ENCODE data around the gene NFATC3. TPM values are rescaled to one million over a fixed set of nuclear protein-coding genes. Genes with fewer than 3 reads are reported as not detected.

NFATC3 gene
- total and polyA plus RNA-seq, 2 donors from 2014 or later, result 15.0 to 37.7 TPM

DNA sequence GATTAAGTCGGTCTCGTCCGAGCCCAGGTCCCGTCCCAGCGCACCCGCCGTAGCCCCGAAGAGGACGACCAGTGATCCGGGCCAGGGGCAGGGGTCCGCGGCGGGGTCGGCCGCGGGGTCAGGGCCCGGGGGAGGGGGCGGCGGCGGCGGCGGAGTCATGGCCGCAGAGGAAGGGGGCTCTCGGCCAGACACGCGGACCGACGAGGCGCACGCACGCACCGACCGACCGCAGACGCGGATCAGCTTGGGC is 150.6 kb downstream of the NFATC3 start, which contains the start of gene ESRP2:
Gene ESRP2 (minus strand): TSS at position 241 of the 250 bp plus-strand sequence. CDS start 82 bp downstream, at position 159.
- Histone ChIP-seq H3K36me3 (ENCODE audit: control insufficient read depth in 2 of 3, insufficient read depth in 3 of 3, low read length in 3 of 3) (peaks cover 0 to 18% (median 11%) of the 10 kb centered on the region in 3 donors), H3K4me3 (ENCODE audit: low read length in 3 of 3) (peak within 1 kb of the TSS; percentile 58 to 81 (median 68)), H3K9ac (ENCODE audit: low read length in 3 of 3) (peak within 1 kb of the TSS in 2 of 3 donors; percentile 67 to 98), H3K9me3 (ENCODE audit: control insufficient read depth in 2 of 3, insufficient read depth in 1 of 3, low read length in 3 of 3) (no peaks in the 10 kb centered on the region), H3K27ac (ENCODE audit: low read depth in 2 of 2, low read length in 2 of 2) (peak within 1 kb of the TSS; percentile 93 to 94), H3K27me3 (ENCODE audit: control insufficient read depth, insufficient read depth, low read length) (peaks cover 3% of the 10 kb centered on the region), H3K4me1 (ENCODE audit: control insufficient read depth in 2 of 3, insufficient read depth in 2 of 3, low read depth in 1 of 3, low read length in 3 of 3) (peaks cover 6 to 21% (median 17%) of the 10 kb centered on the region in 3 donors)
- intact Hi-C loops (cut with DNase I), result no loop called here
- FAIRE-seq, result no peak
- DNase-seq, result peak in 1 of 5 donors; percentile 79
- TF ChIP-seq, protein P1, sequence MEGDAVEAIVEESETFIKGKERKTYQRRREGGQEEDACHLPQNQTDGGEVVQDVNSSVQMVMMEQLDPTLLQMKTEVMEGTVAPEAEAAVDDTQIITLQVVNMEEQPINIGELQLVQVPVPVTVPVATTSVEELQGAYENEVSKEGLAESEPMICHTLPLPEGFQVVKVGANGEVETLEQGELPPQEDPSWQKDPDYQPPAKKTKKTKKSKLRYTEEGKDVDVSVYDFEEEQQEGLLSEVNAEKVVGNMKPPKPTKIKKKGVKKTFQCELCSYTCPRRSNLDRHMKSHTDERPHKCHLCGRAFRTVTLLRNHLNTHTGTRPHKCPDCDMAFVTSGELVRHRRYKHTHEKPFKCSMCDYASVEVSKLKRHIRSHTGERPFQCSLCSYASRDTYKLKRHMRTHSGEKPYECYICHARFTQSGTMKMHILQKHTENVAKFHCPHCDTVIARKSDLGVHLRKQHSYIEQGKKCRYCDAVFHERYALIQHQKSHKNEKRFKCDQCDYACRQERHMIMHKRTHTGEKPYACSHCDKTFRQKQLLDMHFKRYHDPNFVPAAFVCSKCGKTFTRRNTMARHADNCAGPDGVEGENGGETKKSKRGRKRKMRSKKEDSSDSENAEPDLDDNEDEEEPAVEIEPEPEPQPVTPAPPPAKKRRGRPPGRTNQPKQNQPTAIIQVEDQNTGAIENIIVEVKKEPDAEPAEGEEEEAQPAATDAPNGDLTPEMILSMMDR (IDR thresholded peaks at IDR 0.05; ENCODE audit: borderline replicate concordance, extremely low read depth, insufficient read depth), result no peak

DNA sequence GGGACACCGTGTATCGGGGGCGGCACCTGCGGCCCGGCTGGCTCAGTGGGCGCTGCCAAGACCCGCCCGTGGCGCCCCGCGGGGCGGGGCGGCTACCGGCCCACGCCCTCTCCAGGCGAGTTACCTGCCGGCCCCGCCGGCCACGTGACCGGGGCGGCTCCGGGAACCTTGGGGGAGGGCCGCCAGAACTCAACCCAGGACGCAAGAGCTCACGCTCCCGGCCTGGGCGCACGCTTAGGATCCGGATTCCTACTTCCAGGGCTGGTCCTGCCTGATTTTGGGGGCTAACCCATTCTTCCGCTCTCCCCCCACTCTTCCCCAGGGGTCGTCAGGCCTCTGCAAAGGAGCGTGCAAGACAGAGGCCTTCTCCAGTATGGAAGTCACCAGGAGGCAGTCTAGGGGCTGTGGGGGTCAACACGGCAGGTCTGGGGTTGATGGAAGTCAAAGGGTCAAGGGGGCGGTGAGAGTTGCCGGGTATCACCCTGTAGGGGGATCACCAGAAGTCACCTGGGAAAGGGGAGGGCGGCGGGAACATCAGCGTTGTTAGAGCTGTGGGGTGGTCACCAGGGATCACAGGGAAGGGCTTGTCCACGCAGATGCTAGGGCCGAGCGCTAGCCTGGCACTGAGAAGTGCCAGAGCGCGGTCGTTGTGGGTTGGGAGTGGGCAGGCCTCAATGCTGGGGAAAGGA is 151.1 kb downstream of the NFATC3 start:
- peaks cover 3% of the 10 kb centered on the region for H3K27me3 ChIP-seq (ENCODE audit: control insufficient read depth, insufficient read depth, low read length)
- H3K9ac ChIP-seq (ENCODE audit: low read length in 3 of 3), result peak overlapping the region in 2 of 3 donors; percentile 67 to 98
- peaks cover 0 to 14% (median 8%) of the 10 kb centered on the region in 3 donors for H3K36me3 ChIP-seq (ENCODE audit: control insufficient read depth in 2 of 3, insufficient read depth in 3 of 3, low read length in 3 of 3)
- peak overlapping the region; percentile 58 to 81 (median 68) for H3K4me3 ChIP-seq (ENCODE audit: low read length in 3 of 3)
- H3K27ac ChIP-seq (ENCODE audit: low read depth in 2 of 2, low read length in 2 of 2), result peak overlapping the region; percentile 93 to 94
- no peaks in the 10 kb centered on the region for H3K9me3 ChIP-seq (ENCODE audit: control insufficient read depth in 2 of 3, insufficient read depth in 1 of 3, low read length in 3 of 3)
- no peak for FAIRE-seq
- intact Hi-C loops (cut with DNase I), result no loop called here
- H3K4me1 ChIP-seq (ENCODE audit: control insufficient read depth in 2 of 3, insufficient read depth in 2 of 3, low read depth in 1 of 3, low read length in 3 of 3), result peaks cover 6 to 21% (median 17%) of the 10 kb centered on the region in 3 donors
- TF ChIP-seq, protein P1 (IDR thresholded peaks at IDR 0.05; ENCODE audit: borderline replicate concordance, extremely low read depth, insufficient read depth), result no peak
- peak; percentile 68 to 96 (median 87) for DNase-seq

DNA sequence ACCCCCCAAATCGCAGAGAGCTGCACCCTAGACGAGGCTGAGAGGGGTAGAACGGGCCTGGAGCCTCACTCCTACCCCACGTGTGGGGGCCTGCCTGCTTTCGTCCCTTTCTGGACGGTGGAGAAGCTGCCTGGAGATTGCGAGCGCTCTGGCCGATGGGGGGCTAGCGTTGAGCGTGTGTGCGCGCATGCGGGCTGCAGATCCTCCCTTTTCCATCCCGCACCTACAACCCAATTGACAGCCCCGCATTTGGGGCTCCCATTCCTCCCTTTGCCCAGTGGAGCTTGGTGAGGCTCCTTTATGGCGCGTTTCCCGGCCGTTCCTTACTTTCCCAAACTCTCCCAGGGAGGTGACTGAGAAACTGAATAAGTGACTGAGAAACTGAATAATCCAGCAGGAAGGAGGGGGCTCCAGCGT is 151.7 kb downstream of the NFATC3 start:
- Histone ChIP-seq H3K27ac (ENCODE audit: low read depth in 2 of 2, low read length in 2 of 2) (peak overlapping the region; percentile 93 to 94), H3K9ac (ENCODE audit: low read length in 3 of 3) (peak overlapping the region; percentile 11 to 98 (median 55)), H3K36me3 (ENCODE audit: control insufficient read depth in 2 of 3, insufficient read depth in 3 of 3, low read length in 3 of 3) (peaks cover 0 to 9% (median 4%) of the 10 kb centered on the region in 3 donors), H3K9me3 (ENCODE audit: control insufficient read depth in 2 of 3, insufficient read depth in 1 of 3, low read length in 3 of 3) (no peaks in the 10 kb centered on the region), H3K4me1 (ENCODE audit: control insufficient read depth in 2 of 3, insufficient read depth in 2 of 3, low read depth in 1 of 3, low read length in 3 of 3) (peaks cover 6 to 21% (median 17%) of the 10 kb centered on the region in 3 donors), H3K27me3 (ENCODE audit: control insufficient read depth, insufficient read depth, low read length) (peaks cover 3% of the 10 kb centered on the region), H3K4me3 (ENCODE audit: low read length in 3 of 3) (peak overlapping the region; percentile 58 to 81 (median 68))
- TF ChIP-seq, protein P1 (IDR thresholded peaks at IDR 0.05; ENCODE audit: borderline replicate concordance, extremely low read depth, insufficient read depth), result no peak
- FAIRE-seq (no peak), DNase-seq (peak in 1 of 5 donors; percentile 85)
- intact Hi-C loops (cut with DNase I), result no loop called here

All from kidney (tissue), 14 donors.